Smooth muscle cell (in vitro differentiated cells): Measurements from ENCODE around the gene MROH9. TPM values are rescaled to one million over a fixed set of nuclear protein-coding genes. Genes with fewer than 3 reads are reported as not detected.

Source experiments
- DNase-seq: peaks from one replicate; lab custom pipeline; 2025; ENCODE audit not compliant: unreplicated experiment; lab: John Stamatoyannopoulos, UW
- H2AFZ ChIP-seq: fragments of 200-600 bp; sonication (generic); 2 replicates; pipeline ENCODE4 v1.6.0; 2016; ENCODE audit warnings: antibody characterized with exemption, low read depth, mild to moderate bottlenecking
- H3F3A ChIP-seq: fragments of 200-600 bp; sonication (generic); 2 replicates; pipeline ENCODE4 v1.6.0; 2017; ENCODE audit warnings: antibody characterized with exemption, low read depth
- H3K27ac ChIP-seq: fragments of 200-600 bp; sonication (generic); 2 replicates; pipeline ENCODE4 v1.5.1; 2016; ENCODE audit warnings: low read depth, mild to moderate bottlenecking
- H3K27me3 ChIP-seq: fragments of 200-600 bp; sonication (generic); 2 replicates; pipeline ENCODE4 v1.6.1; 2016; ENCODE audit warnings: low read depth, mild to moderate bottlenecking
- H3K36me3 ChIP-seq: fragments of 200-600 bp; sonication (generic); 2 replicates; pipeline ENCODE4 v1.5.1; 2016; ENCODE audit warnings: low read depth
- H3K4me1 ChIP-seq: fragments of 200-600 bp; sonication (generic); 2 replicates; pipeline ENCODE4 v1.5.1; 2016; ENCODE audit warnings: low read depth
- H3K4me2 ChIP-seq: fragments of 200-600 bp; sonication (generic); 2 replicates; pipeline ENCODE4 v1.6.0; 2016; ENCODE audit warnings: mild to moderate bottlenecking
- H3K4me3 ChIP-seq: fragments of 200-600 bp; sonication (generic); 2 replicates; pipeline ENCODE4 v1.5.1; 2016; ENCODE audit warnings: mild to moderate bottlenecking
- H3K79me2 ChIP-seq: fragments of 200-600 bp; sonication (generic); 2 replicates; pipeline ENCODE4 v1.6.0; 2016; ENCODE audit warnings: low read depth, mild to moderate bottlenecking
- H3K9ac ChIP-seq: fragments of 200-600 bp; sonication (generic); 2 replicates; pipeline ENCODE4 v1.6.0; 2016; ENCODE audit warnings: low read depth
- H3K9me3 ChIP-seq: fragments of 200-600 bp; sonication (generic); replicated peaks from 2 replicates; pipeline ENCODE4 v1.5.1; 2016; ENCODE audit warnings: low read depth
- H4K20me1 ChIP-seq: fragments of 200-600 bp; sonication (generic); 2 replicates; pipeline ENCODE4 v1.6.0; 2016; ENCODE audit warnings: low read depth
- WGBS: methylation state at CpG from one replicate; pipeline ENCODE4 v1.1.7; 2016; ENCODE audit warnings: low lambda C conversion rate; 5-methylcytosine and 5-hydroxymethylcytosine counted together
- polyA plus RNA-seq: library from polyadenylated mRNA; unstranded; fragments of >200 nt; fragmentation: Nextera tagmentation; extraction: Ambion mirVana; gene quantifications from 2 replicates; pipeline ENCODE4 v1.2.1, GENCODE V29; 2016
- total RNA-seq: library from RNA; depleted of rRNA; stranded (reverse); fragments of >200 nt; gene quantifications from 2 replicates; pipeline ENCODE4 v1.2.3, GENCODE V29; 2014
- TF ChIP-seq, protein P1 (sequence below): fragments of 200-600 bp; sonication (generic); IDR thresholded peaks from 2 replicates; pipeline ENCODE4 v1.5.1; 2017; ENCODE audit warnings: borderline replicate concordance, mild to moderate bottlenecking, antibody characterized with exemption; ENCODE audit not compliant: insufficient read depth, poor library complexity, severe bottlenecking

Gene MROH9
- total and polyA plus RNA-seq, 2 experiments from 2014 or later = not detected

DNA sequence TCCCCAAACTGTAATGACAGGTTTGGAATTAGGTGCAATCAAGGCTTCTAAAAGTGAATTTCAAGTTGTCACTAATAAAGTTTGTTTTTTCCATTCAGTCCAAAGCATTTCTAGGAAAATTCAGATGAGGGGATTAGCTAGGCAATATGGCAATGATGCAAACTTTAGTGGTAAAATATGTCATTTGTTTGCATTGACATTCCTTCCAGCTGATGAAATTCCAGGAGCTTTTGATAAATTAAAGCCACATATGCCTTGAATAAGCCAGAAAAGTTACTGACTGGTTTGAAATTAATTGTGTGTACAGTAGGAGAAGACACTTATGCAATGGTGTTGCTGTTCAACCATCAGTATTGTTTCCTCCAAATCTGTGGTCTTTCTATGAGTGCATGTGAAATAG is 57.8 kb downstream of the MROH9 start:
- no peak overlapping the region for H3K27ac ChIP-seq
- no peaks in the 10 kb centered on the region for H3K27me3 ChIP-seq
- no peaks in the 10 kb centered on the region for H3K9me3 ChIP-seq
- H2AFZ ChIP-seq = no peak overlapping the region
- H3K4me3 ChIP-seq = no peak overlapping the region
- no peak overlapping the region for H3K4me2 ChIP-seq
- no peaks in the 10 kb centered on the region for H3K4me1 ChIP-seq
- H4K20me1 ChIP-seq = no peaks in the 10 kb centered on the region
- no peaks in the 10 kb centered on the region for H3K36me3 ChIP-seq
- no peak overlapping the region for H3K9ac ChIP-seq
- no peaks in the 10 kb centered on the region for H3F3A ChIP-seq
- no peak for DNase-seq
- TF ChIP-seq, protein P1, sequence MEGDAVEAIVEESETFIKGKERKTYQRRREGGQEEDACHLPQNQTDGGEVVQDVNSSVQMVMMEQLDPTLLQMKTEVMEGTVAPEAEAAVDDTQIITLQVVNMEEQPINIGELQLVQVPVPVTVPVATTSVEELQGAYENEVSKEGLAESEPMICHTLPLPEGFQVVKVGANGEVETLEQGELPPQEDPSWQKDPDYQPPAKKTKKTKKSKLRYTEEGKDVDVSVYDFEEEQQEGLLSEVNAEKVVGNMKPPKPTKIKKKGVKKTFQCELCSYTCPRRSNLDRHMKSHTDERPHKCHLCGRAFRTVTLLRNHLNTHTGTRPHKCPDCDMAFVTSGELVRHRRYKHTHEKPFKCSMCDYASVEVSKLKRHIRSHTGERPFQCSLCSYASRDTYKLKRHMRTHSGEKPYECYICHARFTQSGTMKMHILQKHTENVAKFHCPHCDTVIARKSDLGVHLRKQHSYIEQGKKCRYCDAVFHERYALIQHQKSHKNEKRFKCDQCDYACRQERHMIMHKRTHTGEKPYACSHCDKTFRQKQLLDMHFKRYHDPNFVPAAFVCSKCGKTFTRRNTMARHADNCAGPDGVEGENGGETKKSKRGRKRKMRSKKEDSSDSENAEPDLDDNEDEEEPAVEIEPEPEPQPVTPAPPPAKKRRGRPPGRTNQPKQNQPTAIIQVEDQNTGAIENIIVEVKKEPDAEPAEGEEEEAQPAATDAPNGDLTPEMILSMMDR = no peak
- H3K79me2 ChIP-seq = no peaks in the 10 kb centered on the region

DNA sequence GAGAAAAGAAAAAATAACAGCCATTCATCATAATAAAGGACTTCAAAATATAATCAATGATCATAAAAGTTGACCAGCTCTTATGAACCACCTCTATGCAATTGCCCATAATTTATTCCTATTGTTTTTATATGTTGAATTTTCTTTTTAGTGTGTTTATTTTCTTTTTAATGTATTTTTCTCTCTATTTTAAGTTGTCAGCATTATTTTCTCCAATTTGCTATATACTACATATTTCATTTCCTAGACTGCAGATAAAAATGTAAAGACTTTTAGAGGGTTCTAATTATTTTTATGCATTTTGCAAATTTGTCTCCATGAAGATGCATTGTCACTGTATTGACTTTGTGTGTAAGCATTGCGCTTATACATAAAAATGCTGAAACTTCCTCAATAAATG is 58.4 kb downstream of the MROH9 start:
- Histone ChIP-seq H2AFZ (no peak overlapping the region), H3K9me3 (no peaks in the 10 kb centered on the region), H3K4me3 (no peak overlapping the region), H3F3A (no peaks in the 10 kb centered on the region), H3K4me2 (no peak overlapping the region), H3K36me3 (no peaks in the 10 kb centered on the region), H3K4me1 (no peaks in the 10 kb centered on the region), H3K79me2 (no peaks in the 10 kb centered on the region), H3K9ac (no peak overlapping the region), H4K20me1 (no peaks in the 10 kb centered on the region), H3K27me3 (no peaks in the 10 kb centered on the region), H3K27ac (no peak overlapping the region)
- WGBS = 94% methylated on average over 1 of the region's 1 CpG
- DNase-seq = no peak
- TF ChIP-seq, protein P1 = no peak

DNA sequence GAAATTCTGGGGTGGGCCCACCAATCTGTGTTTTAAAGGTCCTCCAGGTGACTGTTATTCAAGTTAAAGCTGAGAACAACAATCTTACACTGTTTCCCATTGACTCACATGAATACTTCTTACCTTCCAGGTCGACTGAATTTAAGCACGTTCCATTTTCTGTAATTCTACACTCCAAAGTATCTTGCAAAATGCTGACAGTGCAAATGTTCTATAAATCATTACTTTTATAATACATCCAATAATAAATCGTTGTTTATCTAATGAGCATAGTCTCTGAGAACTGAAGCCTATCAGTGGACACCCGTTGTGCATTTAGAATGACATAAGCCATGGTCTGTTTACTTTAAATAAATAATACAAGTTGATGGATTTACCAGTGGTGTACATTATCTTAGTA is 79.5 kb downstream of the MROH9 start:
- no peak overlapping the region for H3K9ac ChIP-seq
- no peaks in the 10 kb centered on the region for H3K36me3 ChIP-seq
- no peak overlapping the region for H2AFZ ChIP-seq
- no peak for DNase-seq
- H3K4me2 ChIP-seq = no peak overlapping the region
- no peaks in the 10 kb centered on the region for H3K27me3 ChIP-seq
- no peaks in the 10 kb centered on the region for H3K79me2 ChIP-seq
- H3F3A ChIP-seq = no peaks in the 10 kb centered on the region
- H4K20me1 ChIP-seq = no peaks in the 10 kb centered on the region
- WGBS = 91% methylated on average over 4 of the region's 4 CpGs
- TF ChIP-seq, protein P1 = no peak
- H3K27ac ChIP-seq = no peak overlapping the region
- H3K9me3 ChIP-seq = no peaks in the 10 kb centered on the region
- no peak overlapping the region for H3K4me3 ChIP-seq
- no peaks in the 10 kb centered on the region for H3K4me1 ChIP-seq

DNA sequence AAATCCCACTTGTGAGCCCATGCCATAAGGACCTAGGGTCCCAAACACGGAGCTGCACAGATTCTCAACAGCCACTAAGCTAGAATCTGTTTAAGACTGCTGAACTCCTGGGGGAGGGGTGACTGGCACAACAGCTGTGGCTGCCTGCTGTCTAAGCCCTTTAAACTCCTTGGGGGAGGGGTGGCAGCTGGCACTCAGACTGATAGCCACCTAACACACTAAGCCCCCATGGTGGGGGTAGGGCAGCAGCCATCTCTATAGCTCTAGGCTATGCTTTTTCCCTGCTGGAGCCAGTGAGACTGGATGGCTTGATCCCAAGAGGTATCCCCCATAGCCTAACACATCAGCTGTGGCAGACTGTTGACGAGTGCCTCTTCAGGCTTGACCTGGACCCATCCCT is 82.1 kb downstream of the MROH9 start:
- Histone ChIP-seq H3K79me2 (no peaks in the 10 kb centered on the region), H3F3A (no peaks in the 10 kb centered on the region), H3K36me3 (no peaks in the 10 kb centered on the region), H3K27me3 (no peaks in the 10 kb centered on the region), H3K9ac (no peak overlapping the region), H3K4me3 (no peak overlapping the region), H4K20me1 (no peaks in the 10 kb centered on the region), H3K9me3 (no peaks in the 10 kb centered on the region), H2AFZ (no peak overlapping the region), H3K4me2 (no peak overlapping the region), H3K4me1 (no peaks in the 10 kb centered on the region), H3K27ac (no peak overlapping the region)
- 88% methylated on average over 2 of the region's 2 CpGs for WGBS
- TF ChIP-seq, protein P1 = no peak
- DNase-seq = no peak
